ENCODE data around the gene CFAP58. TPM values are rescaled to one million over a fixed set of nuclear protein-coding genes. Genes with fewer than 3 reads are reported as not detected.
A peak's percentile ranks its signal among the peaks of the same experiment; 100 is the strongest.

CFAP58 gene
- total and polyA plus RNA-seq, 7 experiments from 2014 or later, result 0.17 TPM; not detected in 6

GRCh38 chr10:104308439-104308903, 45.2 kb upstream of the CFAP58 start:
- CTCF ChIA-PET, result interaction anchor here (1.0 to 8.2 kb wide), 4 partner anchors 13 to 41 kb away, joined by 3 to 259 read pairs (median 80); partner anchors contain the start of genes CFAP58 and ITPRIP
- Mint-ChIP-seq H3K27me3 (no peaks in the 10 kb centered on the region), H3K4me1 (peaks cover 53 to 89% (median 75%) of the 10 kb centered on the region in 7 donors), H3K27ac (peak overlapping the region; percentile 79 to 94 (median 87)), H3K9me3 (peaks cover 0 to 4% (median 0%) of the 10 kb centered on the region in 11 donors), H3K36me3 (peaks cover 0 to 16% (median 10%) of the 10 kb centered on the region in 5 donors), H3K4me3 (peak overlapping the region; percentile 25 to 83 (median 75))
- no peaks in the 10 kb centered on the region for H3K9me3 ChIP-seq (ENCODE audit: control insufficient read depth in 2 of 3, low read length in 3 of 3)
- no peaks in the 10 kb centered on the region for H3K27me3 ChIP-seq (ENCODE audit: control insufficient read depth in 2 of 2, insufficient read depth in 2 of 2, low read length in 2 of 2)
- POLR2A ChIA-PET, result interaction anchor here (0.7 to 6.2 kb wide), 6 partner anchors 14 to 43 kb away, joined by 3 to 78 read pairs (median 24); partner anchors contain the start of gene ITPRIP
- no peak overlapping the region for H3K27ac ChIP-seq (ENCODE audit: low read depth, low read length)
- H3K4me3 ChIP-seq (ENCODE audit: low read length), result peak overlapping the region; percentile 19
- H3K36me3 ChIP-seq (ENCODE audit: control insufficient read depth in 2 of 3, insufficient read depth in 3 of 3, low read length in 3 of 3), result peaks cover 0 to 23% (median 5%) of the 10 kb centered on the region in 3 experiments
- H3K4me1 ChIP-seq (ENCODE audit: control insufficient read depth in 2 of 2, insufficient read depth in 2 of 2, low read length in 2 of 2), result peaks cover 39 to 43% of the 10 kb centered on the region in 2 donors
- intact Hi-C loops (cut with micrococcal nuclease), result loop anchor here (1.0 to 2.0 kb wide), 6 partner anchors 11 to 39 kb away; partner anchors contain the start of genes GSTO2 (in 1 of the 2) and ITPRIP (in 1 of the 2)
- peak in 7 of 9 donors; percentile 51 to 77 (median 71) for DNase-seq
- ATAC-seq, result peak; percentile 58

DNA sequence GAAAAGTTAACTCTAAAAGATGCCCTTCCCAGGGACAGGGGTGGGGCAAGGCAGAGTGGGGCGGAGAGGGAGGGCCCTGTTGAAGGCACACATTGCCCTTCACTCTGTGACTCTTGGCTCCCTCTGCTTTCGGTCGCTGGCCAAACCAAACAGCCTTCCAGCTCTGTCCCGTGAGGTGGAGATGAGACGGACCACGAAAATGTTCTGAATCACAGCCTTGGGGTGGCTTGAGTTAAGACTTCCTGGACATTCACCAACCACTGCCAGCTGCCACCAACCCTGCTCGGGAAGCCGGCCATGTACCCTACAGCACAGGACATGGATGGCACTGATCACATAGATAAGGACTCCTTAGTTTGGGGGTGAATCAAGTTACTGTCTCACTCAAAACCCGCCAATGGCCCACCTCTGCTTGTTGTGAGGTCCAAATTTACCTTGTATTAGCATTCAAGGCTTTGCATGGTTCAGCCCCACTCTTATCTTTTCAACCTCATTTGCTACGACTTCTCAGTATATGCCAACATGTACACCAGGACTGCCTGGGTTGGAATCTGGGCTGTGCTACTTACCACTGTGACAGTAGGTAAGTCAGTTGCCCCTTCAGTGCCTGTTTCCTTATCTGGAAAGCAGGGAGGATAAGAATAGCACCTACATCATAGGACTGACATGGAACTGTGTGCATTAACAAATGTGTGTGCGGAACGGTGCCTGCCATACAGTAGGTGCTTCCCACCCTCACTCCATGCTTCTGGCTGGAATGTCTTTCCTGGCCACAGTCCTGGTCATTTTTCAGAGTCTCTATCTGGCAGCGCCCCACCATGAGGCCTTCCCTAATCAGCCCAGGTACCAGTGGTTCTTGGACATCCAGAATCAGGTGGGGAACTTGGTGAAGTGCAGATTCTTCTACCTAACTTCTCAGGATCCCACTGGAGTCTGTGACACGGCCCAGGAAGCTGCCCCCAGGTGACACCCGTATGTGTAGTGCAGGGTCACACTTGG, 43.4 kb upstream of the CFAP58 start:
- no peak for DNase-seq
- Mint-ChIP-seq H3K36me3 (peaks cover 0 to 27% (median 10%) of the 10 kb centered on the region in 5 donors), H3K4me3 (peak overlapping the region in 5 of 10 donors; percentile 11 to 64 (median 31)), H3K27me3 (no peaks in the 10 kb centered on the region), H3K9me3 (peaks cover 0 to 4% (median 0%) of the 10 kb centered on the region in 11 donors), H3K27ac (peak overlapping the region in 8 of 9 donors; percentile 41 to 86 (median 76)), H3K4me1 (peaks cover 46 to 73% (median 63%) of the 10 kb centered on the region in 7 donors)
- ChIA-PET CTCF (interaction anchor here (0.7 to 8.2 kb wide), 6 partner anchors 11 to 40 kb away, joined by 3 to 259 read pairs (median 18); partner anchors contain the start of genes CFAP58 and ITPRIP), POLR2A (interaction anchor here (0.6 to 5.9 kb wide), 5 partner anchors 10 to 28 kb away, joined by 3 to 38 read pairs (median 4); partner anchors contain the start of gene ITPRIP)
- peaks cover 0 to 41% (median 14%) of the 10 kb centered on the region in 3 experiments for H3K36me3 ChIP-seq (ENCODE audit: control insufficient read depth in 2 of 3, insufficient read depth in 3 of 3, low read length in 3 of 3)
- intact Hi-C loops (cut with micrococcal nuclease), result loop anchor here in 1 of 2 donors (2.0 kb wide), 1 partner anchor 19 kb away; no protein-coding TSS in a partner anchor
- no peaks in the 10 kb centered on the region for H3K9me3 ChIP-seq (ENCODE audit: control insufficient read depth in 2 of 3, low read length in 3 of 3)
- H3K27ac ChIP-seq (ENCODE audit: low read depth, low read length), result no peak overlapping the region
- H3K27me3 ChIP-seq (ENCODE audit: control insufficient read depth in 2 of 2, insufficient read depth in 2 of 2, low read length in 2 of 2), result no peaks in the 10 kb centered on the region
- peaks cover 21 to 43% of the 10 kb centered on the region in 2 donors for H3K4me1 ChIP-seq (ENCODE audit: control insufficient read depth in 2 of 2, insufficient read depth in 2 of 2, low read length in 2 of 2)
- H3K4me3 ChIP-seq (ENCODE audit: low read length), result no peak overlapping the region
- no peak for ATAC-seq

DNA sequence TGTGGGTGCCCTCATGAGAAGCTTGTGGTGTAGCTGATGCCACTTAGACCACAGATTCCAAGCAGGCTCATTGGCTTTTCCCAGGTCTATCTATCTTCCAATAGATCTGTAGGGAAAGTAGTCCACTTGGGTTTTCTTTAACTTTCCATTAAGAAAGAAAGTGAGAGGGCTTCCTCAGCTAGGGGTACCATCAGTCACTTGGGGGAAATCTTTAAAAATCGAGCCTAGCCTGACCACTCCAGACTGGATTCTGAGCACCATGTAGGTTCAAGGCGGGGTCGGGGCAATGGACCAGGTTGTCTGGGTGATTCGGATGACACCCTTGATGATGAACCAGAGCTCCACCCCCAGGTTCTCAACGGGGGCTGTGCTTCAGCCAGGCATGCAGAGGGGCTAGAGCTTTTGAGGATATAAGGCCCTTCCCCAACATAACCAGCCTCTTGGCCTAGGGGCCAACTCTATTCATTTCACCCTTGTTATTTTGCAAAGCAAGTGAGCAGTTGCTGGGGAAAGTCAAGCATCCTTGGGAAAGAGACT, 42.4 kb upstream of the CFAP58 start:
- Histone ChIP-seq H3K27ac (ENCODE audit: low read depth, low read length) (no peak overlapping the region), H3K27me3 (ENCODE audit: control insufficient read depth in 2 of 2, insufficient read depth in 2 of 2, low read length in 2 of 2) (no peaks in the 10 kb centered on the region), H3K4me1 (ENCODE audit: control insufficient read depth in 2 of 2, insufficient read depth in 2 of 2, low read length in 2 of 2) (peaks cover 12 to 34% of the 10 kb centered on the region in 2 donors), H3K36me3 (ENCODE audit: control insufficient read depth in 2 of 3, insufficient read depth in 3 of 3, low read length in 3 of 3) (peaks cover 0 to 51% (median 14%) of the 10 kb centered on the region in 3 experiments), H3K4me3 (ENCODE audit: low read length) (no peak overlapping the region), H3K9me3 (ENCODE audit: control insufficient read depth in 2 of 3, low read length in 3 of 3) (no peaks in the 10 kb centered on the region)
- ChIA-PET POLR2A (interaction anchor here (1.1 to 1.2 kb wide), 2 partner anchors 10 to 13 kb away, joined by 4 to 5 read pairs; no protein-coding TSS in a partner anchor), CTCF (interaction anchor here (0.7 to 5.7 kb wide), 6 partner anchors 12 to 39 kb away, joined by 3 to 30 read pairs (median 4); partner anchors contain the start of gene ITPRIP)
- intact Hi-C loops (cut with micrococcal nuclease), result no loop called here
- Mint-ChIP-seq H3K4me1 (peaks cover 40 to 66% (median 56%) of the 10 kb centered on the region in 7 donors), H3K4me3 (no peak overlapping the region), H3K36me3 (peaks cover 0 to 27% (median 10%) of the 10 kb centered on the region in 5 donors), H3K9me3 (no peaks in the 10 kb centered on the region), H3K27me3 (no peaks in the 10 kb centered on the region), H3K27ac (peak overlapping the region in 4 of 9 donors; percentile 12 to 79 (median 22))
- DNase-seq (no peak), ATAC-seq (no peak)

DNA sequence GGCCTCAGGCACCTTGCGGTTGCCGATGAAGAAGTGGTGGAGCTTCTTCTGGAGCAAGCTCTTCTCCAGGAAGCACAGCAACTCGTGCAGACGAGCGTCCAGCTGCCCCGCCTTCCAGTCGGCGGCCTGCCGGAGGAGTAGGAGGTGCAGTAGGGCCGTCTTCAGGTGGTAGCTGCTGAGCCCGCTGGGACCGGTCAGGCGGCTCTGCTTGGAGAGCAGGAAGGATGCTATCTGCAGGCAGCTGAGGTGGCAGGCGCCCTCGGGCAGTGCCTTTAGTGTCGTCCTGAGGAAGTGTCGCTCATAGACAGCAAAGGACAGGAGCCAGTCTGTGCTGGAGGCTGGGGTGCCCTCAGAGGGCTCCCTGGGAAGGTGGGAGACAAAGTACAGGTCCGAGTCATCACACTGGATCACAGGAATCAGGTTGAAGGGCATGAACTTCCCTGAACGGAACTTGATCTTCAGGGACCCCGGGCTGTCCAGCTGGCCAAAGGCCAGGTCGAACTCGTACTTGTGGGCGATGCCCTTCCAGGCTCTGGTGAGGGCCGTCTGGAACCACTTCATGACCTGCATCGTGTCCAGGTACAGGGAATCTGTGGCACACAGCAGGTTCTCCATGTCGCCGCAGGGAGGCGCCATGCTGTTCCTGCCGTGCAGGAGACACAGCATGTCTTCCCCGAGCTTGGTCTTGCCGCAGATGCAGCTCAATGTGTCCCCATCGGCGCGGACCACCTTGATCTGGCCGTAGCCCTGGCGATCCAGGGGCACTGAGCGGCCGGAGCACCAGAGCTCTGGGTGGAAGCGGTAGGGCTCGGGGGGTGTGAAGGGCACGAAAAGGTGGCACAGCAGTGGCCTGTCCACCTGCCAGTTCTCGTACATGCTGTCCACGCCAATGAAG, 38.8 kb upstream of the CFAP58 start:
- H3K4me1 Mint-ChIP-seq, result peaks cover 26 to 63% (median 51%) of the 10 kb centered on the region in 7 donors
- Histone ChIP-seq H3K9me3 (ENCODE audit: control insufficient read depth in 2 of 3, low read length in 3 of 3) (no peaks in the 10 kb centered on the region), H3K4me3 (ENCODE audit: low read length) (no peak overlapping the region), H3K4me1 (ENCODE audit: control insufficient read depth in 2 of 2, insufficient read depth in 2 of 2, low read length in 2 of 2) (peaks cover 0 to 29% of the 10 kb centered on the region in 2 donors), H3K36me3 (ENCODE audit: control insufficient read depth in 2 of 3, insufficient read depth in 3 of 3, low read length in 3 of 3) (peaks cover 0 to 52% (median 14%) of the 10 kb centered on the region in 3 experiments), H3K27ac (ENCODE audit: low read depth, low read length) (no peak overlapping the region), H3K27me3 (ENCODE audit: control insufficient read depth in 2 of 2, insufficient read depth in 2 of 2, low read length in 2 of 2) (no peaks in the 10 kb centered on the region)
- no peak for ATAC-seq
- ChIA-PET CTCF (interaction anchor here (1.0 to 5.7 kb wide), 4 partner anchors 9 to 36 kb away, joined by 3 to 30 read pairs (median 6); no protein-coding TSS in a partner anchor), POLR2A (interaction anchor here (0.8 kb wide), 1 partner anchor 24 kb away, joined by 3 read pairs; no protein-coding TSS in a partner anchor)
- intact Hi-C loops (cut with micrococcal nuclease), result no loop called here
- no peak overlapping the region for H3K4me3 Mint-ChIP-seq
- H3K27me3 Mint-ChIP-seq, result no peaks in the 10 kb centered on the region
- DNase-seq, result no peak
- no peak overlapping the region for H3K27ac Mint-ChIP-seq
- H3K9me3 Mint-ChIP-seq, result peaks cover 0 to 1% (median 0%) of the 10 kb centered on the region in 11 donors
- peaks cover 0 to 30% (median 4%) of the 10 kb centered on the region in 5 donors for H3K36me3 Mint-ChIP-seq

DNA sequence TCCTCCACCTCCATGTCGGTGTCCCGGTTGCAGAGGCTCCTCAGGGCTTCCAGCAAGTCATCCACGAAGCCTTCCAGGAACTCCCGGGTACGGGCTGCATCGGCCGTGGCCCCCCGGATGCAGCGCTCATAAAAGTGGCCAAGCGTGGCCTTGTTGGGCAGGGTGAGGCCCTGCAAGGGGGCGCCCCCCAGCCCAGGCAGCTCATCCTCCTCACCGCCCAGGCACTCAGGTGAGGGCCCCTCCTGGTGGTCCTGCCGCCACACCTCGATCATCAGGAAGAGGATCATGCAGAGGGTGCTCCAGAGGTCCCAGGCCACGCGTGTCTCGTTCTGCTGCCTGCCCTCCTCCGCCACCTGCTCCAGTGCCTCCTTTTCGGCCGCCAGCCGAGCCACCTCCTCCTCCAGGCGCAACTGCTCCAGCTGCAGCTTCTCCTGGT, 38.1 kb upstream of the CFAP58 start:
- ATAC-seq (no peak), DNase-seq (no peak)
- Mint-ChIP-seq H3K9me3 (peaks cover 0 to 1% (median 0%) of the 10 kb centered on the region in 11 donors), H3K27me3 (no peaks in the 10 kb centered on the region), H3K4me3 (no peak overlapping the region), H3K4me1 (peaks cover 33 to 63% (median 51%) of the 10 kb centered on the region in 7 donors), H3K27ac (no peak overlapping the region), H3K36me3 (peaks cover 0 to 30% (median 4%) of the 10 kb centered on the region in 5 donors)
- ChIA-PET POLR2A (no interaction called here), CTCF (interaction anchor here (1.7 to 5.7 kb wide), 2 partner anchors 9 to 35 kb away, joined by 9 to 30 read pairs; no protein-coding TSS in a partner anchor)
- no peaks in the 10 kb centered on the region for H3K27me3 ChIP-seq (ENCODE audit: control insufficient read depth in 2 of 2, insufficient read depth in 2 of 2, low read length in 2 of 2)
- no peak overlapping the region for H3K27ac ChIP-seq (ENCODE audit: low read depth, low read length)
- H3K9me3 ChIP-seq (ENCODE audit: control insufficient read depth in 2 of 3, low read length in 3 of 3), result no peaks in the 10 kb centered on the region
- H3K36me3 ChIP-seq (ENCODE audit: control insufficient read depth in 2 of 3, insufficient read depth in 3 of 3, low read length in 3 of 3), result peaks cover 0 to 49% (median 14%) of the 10 kb centered on the region in 3 experiments
- intact Hi-C loops (cut with micrococcal nuclease), result no loop called here
- H3K4me1 ChIP-seq (ENCODE audit: control insufficient read depth in 2 of 2, insufficient read depth in 2 of 2, low read length in 2 of 2), result peaks cover 0 to 29% of the 10 kb centered on the region in 2 donors
- no peak overlapping the region for H3K4me3 ChIP-seq (ENCODE audit: low read length)

All from naive thymus-derived CD4-positive, alpha-beta T cell (primary cell).